GM19395 (cell line): ENCODE measurements around the gene RNF150.

Source experiments
- ATAC-seq: cut with Tn5 transposase; IDR thresholded peaks from one replicate; pipeline ENCODE4 v1.9.1; 2021; ENCODE audit warnings: mild to moderate bottlenecking, moderate library complexity; ENCODE audit not compliant: unreplicated experiment

RNF150 gene

GRCh38 chr4:141132072-141132708, 1.1 kb downstream of the RNF150 start:
- ATAC-seq, result peak; percentile 18

GRCh38 chr4:141131723-141132071, 1.6 kb downstream of the RNF150 start:
- ATAC-seq, result no peak

GRCh38 chr4:141130947-141131605, 2.2 kb downstream of the RNF150 start:
- ATAC-seq, result no peak

DNA sequence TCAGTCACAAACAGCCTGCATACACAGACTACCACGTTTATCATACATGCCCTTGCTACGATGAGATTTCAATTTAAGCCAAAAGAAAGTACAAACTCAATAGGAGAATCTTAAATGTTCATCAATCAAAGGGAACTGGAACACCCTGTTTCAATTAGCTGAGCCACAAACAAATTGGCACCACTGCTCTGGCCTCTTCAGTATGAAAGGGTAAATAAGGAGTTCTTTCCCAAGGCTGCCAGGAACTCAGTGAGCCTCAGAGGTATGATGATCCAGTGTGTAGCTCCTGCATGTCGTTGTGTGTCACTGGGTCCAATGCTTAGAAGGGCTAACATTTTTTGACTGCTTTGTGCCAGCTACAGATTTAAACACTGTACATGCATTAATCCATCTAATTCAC, 5.4 kb downstream of the RNF150 start:
- ATAC-seq, result no peak

- no peak for ATAC-seq
These were observed 6.5 kb downstream of the RNF150 start for GRCh38 chr4:141126769-141127168.

- ATAC-seq, result no peak
These were observed 9.0 kb downstream of the RNF150 start for GRCh38 chr4:141124224-141124623.

DNA sequence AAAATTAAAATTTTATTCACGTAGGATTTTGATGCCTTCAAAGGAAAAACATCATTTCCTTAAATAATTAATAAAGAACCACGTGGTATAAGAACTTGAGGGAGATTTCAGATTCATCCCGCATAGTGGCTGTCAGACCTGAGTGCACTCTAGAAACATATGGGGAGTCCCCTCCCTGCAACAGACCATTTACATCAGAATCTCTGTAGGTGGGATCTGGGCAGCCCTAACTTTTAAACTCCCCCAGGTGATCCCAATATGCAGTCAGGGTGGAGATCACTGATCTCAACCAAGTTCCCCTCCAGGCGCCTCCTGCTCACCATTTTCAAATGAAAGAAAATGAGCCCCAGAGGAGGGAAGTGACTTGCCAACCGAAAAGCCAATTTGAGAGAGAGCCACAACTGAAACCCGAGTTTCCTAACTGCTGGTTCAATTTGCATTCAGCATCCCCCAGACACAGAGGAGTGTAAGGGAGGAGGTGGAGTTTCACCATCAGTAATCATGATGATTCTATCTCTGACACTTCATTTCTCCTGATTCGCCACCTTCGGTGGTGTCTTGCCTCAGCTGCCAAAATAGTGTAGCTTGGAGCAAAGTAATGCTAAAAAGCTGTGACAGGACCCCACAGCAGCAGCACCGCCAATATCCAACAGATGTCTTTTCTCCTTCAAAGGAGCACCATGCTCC, 11.4 kb downstream of the RNF150 start:
- peak; percentile 84 for ATAC-seq

DNA sequence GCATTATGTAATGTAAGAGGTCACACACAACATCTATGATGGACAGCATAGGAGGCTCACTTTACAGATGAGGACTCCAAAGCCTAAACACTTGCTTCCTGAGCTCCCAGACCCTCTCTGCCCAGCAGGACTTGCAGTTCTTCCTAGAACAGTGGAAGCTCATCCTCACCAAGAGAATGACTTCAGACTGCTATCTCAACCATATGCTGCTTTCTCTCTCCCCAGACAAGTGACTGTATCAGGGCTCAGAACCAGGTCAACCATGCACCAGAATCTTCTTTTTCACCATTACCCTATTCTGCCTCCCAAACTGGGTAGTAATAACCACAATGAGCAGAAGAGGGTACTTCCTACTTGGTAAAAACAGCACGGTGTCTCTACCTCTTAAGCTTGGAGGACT, 12.2 kb downstream of the RNF150 start:
- ATAC-seq, result no peak

DNA sequence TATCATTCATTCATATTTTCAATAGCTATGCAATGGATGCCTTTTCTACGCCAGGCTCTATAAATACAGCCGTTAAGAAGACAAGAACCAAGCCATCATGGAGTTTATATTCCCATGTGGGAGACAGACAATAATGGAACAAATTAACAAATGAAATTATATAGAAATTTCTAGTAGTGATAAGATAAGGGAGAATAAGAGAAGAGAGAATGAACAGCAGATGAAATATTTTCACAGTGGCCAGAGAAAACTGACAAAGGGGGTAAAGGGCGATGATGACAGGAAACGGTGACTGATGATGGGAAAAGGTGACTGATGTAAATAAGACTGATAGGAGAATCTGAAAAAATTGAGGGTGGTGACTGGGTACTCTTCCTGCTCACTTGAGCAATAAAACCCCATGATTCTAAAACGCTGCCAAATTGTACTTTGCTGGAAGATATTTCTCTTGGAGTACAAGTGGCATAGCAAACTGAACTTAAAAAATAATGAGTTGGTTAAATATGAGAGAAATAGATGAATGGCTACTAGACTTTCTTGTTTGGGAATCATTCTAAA, 13.2 kb downstream of the RNF150 start:
- no peak for ATAC-seq

DNA sequence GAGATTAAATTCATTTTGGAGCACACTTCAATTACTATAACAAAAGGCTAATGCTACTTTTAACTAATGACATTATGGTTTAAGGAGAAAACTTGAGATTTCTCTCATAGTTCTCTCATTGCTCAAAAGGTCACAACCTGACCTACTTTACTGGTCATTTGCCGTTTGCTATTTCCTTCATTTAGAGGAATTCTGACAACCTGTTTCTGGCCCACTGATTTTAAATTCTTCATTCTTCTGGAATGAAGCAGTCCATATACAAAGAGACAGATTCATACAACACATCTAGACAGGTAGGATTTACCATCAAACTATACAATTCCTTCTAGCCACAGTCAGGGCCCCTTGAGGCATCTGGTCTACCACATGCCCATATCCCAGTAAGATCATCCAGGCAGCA, 14.2 kb downstream of the RNF150 start:
- ATAC-seq, result no peak

- no peak for ATAC-seq
These were observed 14.9 kb downstream of the RNF150 start for GRCh38 chr4:141118381-141118780.

DNA sequence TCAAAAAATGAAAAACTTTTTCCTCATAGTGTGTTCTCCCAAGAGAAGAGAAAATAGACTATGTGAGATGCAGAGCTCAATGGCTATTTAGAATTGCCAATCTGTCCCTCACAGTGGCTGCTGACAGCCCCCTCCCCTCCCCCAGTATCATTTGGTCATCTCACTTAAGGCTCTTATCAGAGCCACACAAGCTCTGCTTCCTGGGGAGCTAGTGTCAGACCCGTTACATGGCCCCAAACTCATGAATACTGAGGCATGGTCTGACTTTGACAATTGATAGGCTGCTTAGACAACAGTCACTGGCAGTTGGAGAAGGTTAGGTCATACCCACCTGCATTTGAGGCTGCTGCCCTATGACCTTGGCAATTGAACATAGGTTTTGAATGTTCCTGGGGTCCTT, 15.3 kb downstream of the RNF150 start:
- no peak for ATAC-seq

DNA sequence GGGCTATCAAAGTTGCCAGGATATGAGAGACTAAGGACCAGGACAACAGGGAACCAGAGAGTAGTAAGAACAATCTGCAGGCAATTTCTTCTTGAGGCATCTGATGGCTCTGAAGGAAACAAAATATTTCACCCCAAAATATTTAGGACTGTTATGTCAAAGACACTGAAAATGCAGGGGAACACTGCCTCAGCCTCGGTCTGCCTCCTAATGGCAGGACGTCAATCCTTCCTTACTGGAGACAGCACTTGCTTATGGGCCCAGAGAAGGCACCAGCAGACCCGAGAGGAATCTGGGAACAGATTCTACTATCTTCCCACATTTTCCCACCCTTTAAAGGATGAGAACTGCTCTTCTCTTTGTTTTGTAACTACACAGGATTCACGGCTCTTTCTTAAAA, 23.3 kb downstream of the RNF150 start:
- ATAC-seq, result no peak

DNA sequence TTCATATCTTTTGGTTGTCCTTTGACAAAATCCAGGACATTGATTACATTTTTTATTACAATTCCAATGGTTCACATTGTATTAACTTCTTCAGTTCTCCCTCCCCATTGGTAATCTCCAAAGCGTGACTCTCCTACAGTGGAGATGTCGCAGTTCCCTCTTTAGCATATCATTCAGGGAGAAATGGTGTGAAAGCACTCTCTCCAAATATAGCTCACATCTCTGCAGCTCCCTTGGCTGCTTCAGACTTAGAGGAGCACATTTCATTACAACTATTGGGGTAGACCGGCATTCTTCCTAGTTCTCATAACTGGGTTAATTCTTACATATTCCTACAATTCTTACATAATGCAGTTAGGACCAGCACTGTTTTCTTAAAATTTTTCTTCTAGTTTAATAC, 25.3 kb downstream of the RNF150 start:
- no peak for ATAC-seq

DNA sequence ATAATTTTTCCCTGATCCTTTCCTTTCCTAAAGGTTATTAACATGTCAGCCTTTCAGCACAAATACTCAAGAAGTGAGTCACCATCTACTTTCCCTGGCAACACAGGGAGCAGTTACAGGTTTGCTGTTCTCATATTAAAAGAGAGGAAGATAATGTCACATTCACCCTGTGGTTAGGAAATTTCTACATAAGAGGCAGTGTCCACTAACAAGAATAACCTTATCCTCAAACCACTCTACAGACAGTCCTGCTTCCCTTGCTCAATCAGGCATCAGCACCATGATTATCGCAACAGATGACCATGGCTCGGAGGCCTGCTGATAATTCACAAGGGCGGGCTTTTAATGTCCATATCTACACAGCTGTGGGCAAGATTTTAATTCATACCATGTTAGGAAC, 30.9 kb downstream of the RNF150 start:
- no peak for ATAC-seq

- no peak for ATAC-seq
These were observed 31.8 kb downstream of the RNF150 start for GRCh38 chr4:141101511-141101910.

- ATAC-seq, result no peak
These were observed 33.9 kb downstream of the RNF150 start for GRCh38 chr4:141099326-141099725.

GRCh38 chr4:141098163-141098562, 35.1 kb downstream of the RNF150 start:
- no peak for ATAC-seq

GRCh38 chr4:141090473-141090872, 42.8 kb downstream of the RNF150 start:
- no peak for ATAC-seq

DNA sequence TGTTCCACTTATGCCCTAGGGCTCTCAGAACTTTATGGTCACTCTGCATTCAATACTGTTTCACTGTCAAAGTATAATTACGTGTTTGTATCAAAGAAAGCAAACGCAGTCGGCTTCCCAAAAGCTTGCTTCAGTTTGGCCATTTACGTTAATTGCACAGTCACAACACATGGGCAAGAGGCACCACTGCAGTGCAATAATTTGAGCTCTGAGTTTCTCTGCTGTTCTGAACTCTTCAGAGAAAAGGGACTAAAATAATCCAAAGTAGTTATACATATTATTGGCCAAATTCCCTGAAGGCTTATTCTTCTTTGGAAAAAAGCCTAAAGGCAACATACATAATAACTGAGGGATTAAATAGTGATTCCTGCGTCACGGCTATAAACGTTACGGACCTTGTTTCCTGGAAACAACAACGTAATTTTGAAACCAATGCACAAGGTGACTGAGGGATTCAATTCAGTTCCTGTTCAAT, 51.3 kb downstream of the RNF150 start:
- ATAC-seq, result no peak

- no peak for ATAC-seq
These were observed 52.6 kb downstream of the RNF150 start for GRCh38 chr4:141080668-141081067.

DNA sequence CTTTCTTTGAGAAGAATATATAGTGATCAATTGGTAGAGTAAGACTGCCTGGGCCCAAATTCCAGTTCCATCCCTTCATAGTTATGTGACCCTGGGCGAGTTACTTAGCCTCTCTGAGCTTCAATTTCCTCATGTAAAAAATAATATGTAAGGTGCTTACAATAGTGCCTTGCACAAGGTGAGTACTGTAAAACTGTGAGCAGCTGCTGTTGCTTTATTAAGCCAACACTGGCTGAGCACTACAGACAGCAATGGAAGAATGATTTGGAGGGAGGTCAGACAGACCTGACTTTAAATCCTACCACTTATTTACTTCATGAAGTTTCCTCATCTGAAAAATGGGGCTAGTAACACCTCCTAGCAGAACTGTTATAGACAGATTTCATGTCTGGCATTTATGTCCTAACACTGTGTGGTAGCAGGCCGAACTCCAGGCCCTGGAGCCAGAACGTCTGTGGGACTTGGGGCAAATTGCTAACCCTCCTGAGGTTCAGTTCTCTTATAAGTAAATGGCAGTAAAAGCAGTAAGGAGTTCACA, 53.8 kb downstream of the RNF150 start:
- ATAC-seq, result no peak
